Psoas muscle (tissue), 8 donors: Measurements from ENCODE around the gene ZNF445. TPM values are rescaled to one million over a fixed set of nuclear protein-coding genes. Genes with fewer than 3 reads are reported as not detected.

ENCODE experiments used
- ATAC-seq, 4 donors: fragments of 200-7000 bp; cut with Tn5 transposase; one replicate each; pipeline ENCODE4 v1.9.1; 2020; ENCODE audit warnings: moderate library complexity in 3 of 4, mild to moderate bottlenecking in 2 of 4
- DNase-seq, 2 donors: peaks; one replicate each; pipeline ENCODE4 v3.0.0-alpha.2; 2020
- H3K27ac ChIP-seq: fragments of 200-600 bp; one replicate; pipeline ENCODE4 v1.8.0; 2022
- H3K27me3 ChIP-seq, 3 donors: fragments of 200-600 bp in 1 of 3; one replicate each; pipeline versions ENCODE4 v1.6.1 to v1.8.0; 2013 to 2022; ENCODE audit warnings: low read length in 2 of 3, mild to moderate bottlenecking in 2 of 3, moderate library complexity in 1 of 3; ENCODE audit not compliant: insufficient read depth in 3 of 3
- H3K36me3 ChIP-seq, 2 donors: fragments of 200-600 bp in 1 of 2; one replicate each; pipeline versions ENCODE4 v1.6.1 to v1.8.0; 2013 to 2022; ENCODE audit warnings: low read depth in 1 of 2, mild to moderate bottlenecking in 1 of 2, moderate library complexity in 1 of 2; ENCODE audit not compliant: insufficient read depth in 1 of 2
- H3K4me1 ChIP-seq: fragments of 200-600 bp; one replicate; pipeline ENCODE4 v1.8.0; 2022
- H3K4me3 ChIP-seq: fragments of 200-600 bp; one replicate; pipeline ENCODE4 v1.8.0; 2022; ENCODE audit warnings: mild to moderate bottlenecking
- H3K9me3 ChIP-seq: fragments of 200-600 bp; one replicate; pipeline ENCODE4 v1.8.0; 2022
- WGBS, 3 donors: extraction: QIAGEN DNeasy Blood & Tissue Kit; methylation state at CpG; one replicate each; pipeline versions ENCODE4 v1.1.6 to v1.1.7; 2013; 5-methylcytosine and 5-hydroxymethylcytosine counted together
- intact Hi-C, 2 donors: fragments of 100-400 bp; cut with DNase I; formaldehyde crosslinking; loops; one replicate each; pipeline versions ENCODE4 v1.11.0 to v1.14.2; 2022
- polyA plus RNA-seq, 3 donors: library from polyadenylated mRNA; stranded (reverse); fragments of 200-250 nt; gene quantifications; one replicate each; pipeline ENCODE4 v1.2.3, GENCODE V29; 2013
- total RNA-seq, 4 donors: library from RNA; stranded (reverse); fragmentation: NEBNext Ultra II Directional in 2 of 4; extraction: Animal tissue kit (Norgen Biotek cat#: 25700) in 2 of 4; gene quantifications; one replicate each; pipeline versions ENCODE4 v1.2.1 to v1.2.4, GENCODE V29; 2021 to 2023
- TF ChIP-seq, protein P1 (sequence below): fragments of 200-600 bp; IDR thresholded peaks from one replicate; pipeline ENCODE4 v1.8.0; 2022; ENCODE audit warnings: antibody characterized with exemption
- donor health status: healthy with polysubstance abuse.
- donor health status: DM: no; HTN: no; CAD: no; lungs with moderate emphysema.
- donor health status: Bipolar disorder and iron deficiency.
- donor health status: healthy.
- donor health status: DM: yes; HTN: yes; CAD: no.
- donor health status: DM: no; HTN: no; CAD: no.
- donor health status: DM: no; HTN: no; CAD: no.
- donor health status: DM: yes; HTN: yes; CAD: no.

ZNF445 gene
- total and polyA plus RNA-seq, 7 donors = 1.6 to 16.8 (median 8.0) TPM

- Histone ChIP-seq H3K4me3 (no peak overlapping the region), H3K27ac (no peak overlapping the region), H3K36me3 (peaks cover 0 to 60% of the 10 kb centered on the region in 2 donors), H3K27me3 (no peaks in the 10 kb centered on the region), H3K4me1 (no peaks in the 10 kb centered on the region), H3K9me3 (no peaks in the 10 kb centered on the region)
- TF ChIP-seq, protein P1, sequence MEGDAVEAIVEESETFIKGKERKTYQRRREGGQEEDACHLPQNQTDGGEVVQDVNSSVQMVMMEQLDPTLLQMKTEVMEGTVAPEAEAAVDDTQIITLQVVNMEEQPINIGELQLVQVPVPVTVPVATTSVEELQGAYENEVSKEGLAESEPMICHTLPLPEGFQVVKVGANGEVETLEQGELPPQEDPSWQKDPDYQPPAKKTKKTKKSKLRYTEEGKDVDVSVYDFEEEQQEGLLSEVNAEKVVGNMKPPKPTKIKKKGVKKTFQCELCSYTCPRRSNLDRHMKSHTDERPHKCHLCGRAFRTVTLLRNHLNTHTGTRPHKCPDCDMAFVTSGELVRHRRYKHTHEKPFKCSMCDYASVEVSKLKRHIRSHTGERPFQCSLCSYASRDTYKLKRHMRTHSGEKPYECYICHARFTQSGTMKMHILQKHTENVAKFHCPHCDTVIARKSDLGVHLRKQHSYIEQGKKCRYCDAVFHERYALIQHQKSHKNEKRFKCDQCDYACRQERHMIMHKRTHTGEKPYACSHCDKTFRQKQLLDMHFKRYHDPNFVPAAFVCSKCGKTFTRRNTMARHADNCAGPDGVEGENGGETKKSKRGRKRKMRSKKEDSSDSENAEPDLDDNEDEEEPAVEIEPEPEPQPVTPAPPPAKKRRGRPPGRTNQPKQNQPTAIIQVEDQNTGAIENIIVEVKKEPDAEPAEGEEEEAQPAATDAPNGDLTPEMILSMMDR = no peak
- intact Hi-C loops = loop anchor here in 1 of 2 donors (10.0 kb wide), 1 partner anchor 71 kb away; no protein-coding TSS in a partner anchor
- WGBS, 3 donors = 94 to 96% (median 95%) methylated on average over 9 of the region's 9 CpGs
- DNase-seq = no peak
- ATAC-seq = no peak
These were observed 81.8 kb downstream of the ZNF445 start for GRCh38 chr3:44395714-44396113.

GRCh38 chr3:44392489-44392888 lies 85.0 kb downstream of the ZNF445 start:
- 94 to 97% (median 96%) methylated on average over 1 of the region's 1 CpG for WGBS, 3 donors
- Histone ChIP-seq H3K27ac (no peak overlapping the region), H3K9me3 (no peaks in the 10 kb centered on the region), H3K4me3 (no peak overlapping the region), H3K27me3 (no peaks in the 10 kb centered on the region), H3K36me3 (peaks cover 0 to 48% of the 10 kb centered on the region in 2 donors), H3K4me1 (no peaks in the 10 kb centered on the region)
- DNase-seq (no peak), ATAC-seq (no peak)
- TF ChIP-seq, protein P1 = no peak
- intact Hi-C loops = loop anchor here in 1 of 2 donors (10.0 kb wide), 1 partner anchor 68 kb away; no protein-coding TSS in a partner anchor

- Histone ChIP-seq H3K9me3 (peaks cover 13% of the 10 kb centered on the region), H3K4me3 (no peak overlapping the region), H3K4me1 (no peaks in the 10 kb centered on the region), H3K36me3 (peaks cover 0 to 4% of the 10 kb centered on the region in 2 donors), H3K27me3 (no peaks in the 10 kb centered on the region), H3K27ac (no peak overlapping the region)
- intact Hi-C loops = no loop called here
- TF ChIP-seq, protein P1 = no peak
- 75 to 88% (median 84%) methylated on average over 7 of the region's 7 CpGs for WGBS, 3 donors
- DNase-seq = peak in 1 of 2 donors; percentile 31
- no peak for ATAC-seq
These were observed 90.1 kb downstream of the ZNF445 start for GRCh38 chr3:44387404-44387803.

Other genes starting within 250 kb of the ZNF445 start
- not detected for gene TOPAZ1, start 235.8 kb downstream of the ZNF445 start, total RNA-seq
- gene TOPAZ1, start 235.8 kb downstream of the ZNF445 start, polyA plus RNA-seq = not detected
- 10 to 100 TPM; 15.8 to 31.0 (median 19.6) TPM for gene TCAIM, start 138.9 kb downstream of the ZNF445 start, total RNA-seq
- 10 to 100 TPM; 13.3 to 26.4 (median 14.6) TPM for gene TCAIM, start 138.9 kb downstream of the ZNF445 start, polyA plus RNA-seq
- 1 to 10 TPM in 3 of 4 donors, under 1 TPM in 1; 0.99 to 2.1 (median 1.2) TPM for gene ZKSCAN7, start 77.5 kb upstream of the ZNF445 start, total RNA-seq
- gene ZKSCAN7, start 77.5 kb upstream of the ZNF445 start, polyA plus RNA-seq = under 1 TPM; 0.59 to 0.95 (median 0.79) TPM
- gene ZNF660, start 107.3 kb upstream of the ZNF445 start, total RNA-seq = 1 to 10 TPM in 1 of 4 donors, under 1 TPM in 3; 0.24 to 1.2 (median 0.74) TPM
- gene ZNF660, start 107.3 kb upstream of the ZNF445 start, polyA plus RNA-seq = under 1 TPM; 0.18 to 0.21 (median 0.18) TPM
- 10 to 100 TPM; 15.1 to 19.1 (median 15.9) TPM for gene ZNF197, start 147.4 kb upstream of the ZNF445 start, total RNA-seq
- gene ZNF197, start 147.4 kb upstream of the ZNF445 start, polyA plus RNA-seq = 10 to 100 TPM in 1 of 3 donors, 1 to 10 TPM in 2; 5.2 to 15.3 (median 9.0) TPM
- gene ZNF35, start 171.1 kb upstream of the ZNF445 start, total RNA-seq = 1 to 10 TPM; 3.6 to 7.9 (median 5.3) TPM
- 10 to 100 TPM in 1 of 3 donors, 1 to 10 TPM in 2; 2.8 to 13.7 (median 3.3) TPM for gene ZNF35, start 171.1 kb upstream of the ZNF445 start, polyA plus RNA-seq
- gene ZNF502, start 235.0 kb upstream of the ZNF445 start, total RNA-seq = 1 to 10 TPM; 3.2 to 4.0 (median 3.7) TPM
- gene ZNF502, start 235.0 kb upstream of the ZNF445 start, polyA plus RNA-seq = 1 to 10 TPM; 2.1 to 7.1 (median 3.1) TPM